EH (cell line): ENCODE data around the gene SEC31A.

Experiments used
- DNase-seq: peaks from one replicate; pipeline ENCODE4 v3.0.0-alpha.2; 2015; ENCODE audit warnings: low read depth

The SEC31A gene

GRCh38 chr4:82797405-82798111, 93.4 kb downstream of the SEC31A start:
- DNase-seq, result peak; percentile 45

DNA sequence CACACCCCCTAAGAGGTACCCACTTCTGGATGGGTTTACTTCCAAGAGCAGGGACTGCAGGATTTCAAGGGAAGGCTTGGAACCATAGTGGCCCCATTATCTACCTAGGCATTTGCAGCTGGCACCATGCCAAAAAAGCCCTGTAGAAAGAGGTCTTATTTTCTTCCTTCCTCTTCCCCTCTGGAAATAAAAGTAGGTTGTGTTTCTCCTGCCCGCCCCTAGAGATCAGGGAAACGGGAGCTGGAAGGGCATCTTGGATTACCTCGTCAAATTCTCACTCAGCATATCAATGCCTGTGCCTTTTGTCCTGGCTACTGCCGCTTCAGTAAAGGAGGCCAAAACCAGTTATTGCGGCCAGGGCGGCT, 93.9 kb downstream of the SEC31A start:
- DNase-seq, result peak; percentile 30

DNA sequence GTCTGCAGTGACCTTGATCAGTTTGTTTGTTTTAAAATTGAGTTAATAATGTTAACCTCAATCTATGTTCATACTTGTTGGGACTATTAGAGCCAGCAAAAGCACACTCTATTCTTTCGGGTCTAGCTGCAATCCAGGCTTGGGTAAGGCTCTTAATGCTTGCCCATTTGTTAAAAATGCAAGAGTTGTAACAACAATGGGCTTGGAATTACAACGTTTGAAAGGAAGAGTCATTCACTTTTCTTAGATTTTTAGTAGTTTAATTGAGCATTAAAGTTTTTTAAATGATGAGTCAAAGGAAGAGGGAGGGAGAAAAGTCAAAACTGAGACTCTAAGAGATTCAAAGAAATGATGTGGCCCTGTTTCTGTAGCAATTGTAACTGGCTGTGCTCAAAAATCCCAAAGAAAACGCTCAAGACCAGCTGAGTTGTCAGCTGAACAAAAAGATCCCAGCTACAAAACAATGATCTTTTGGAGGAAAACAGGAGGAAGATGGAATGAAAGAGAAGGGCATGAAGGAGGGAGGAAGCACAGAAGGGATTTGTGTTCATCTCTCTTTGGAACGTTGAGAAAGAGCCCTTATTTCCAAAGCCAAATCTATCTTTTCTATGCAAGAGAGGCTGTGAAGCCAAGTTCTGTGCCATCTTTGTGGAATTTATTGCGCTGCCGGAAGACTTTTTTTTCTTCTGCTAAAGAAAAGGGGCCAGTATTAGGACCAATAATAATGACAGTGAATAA, 97.9 kb downstream of the SEC31A start:
- DNase-seq, result peak; percentile 70

- DNase-seq, result no peak
Observed at GRCh38 chr4:82791179-82791578, 99.8 kb downstream of the SEC31A start.

DNA sequence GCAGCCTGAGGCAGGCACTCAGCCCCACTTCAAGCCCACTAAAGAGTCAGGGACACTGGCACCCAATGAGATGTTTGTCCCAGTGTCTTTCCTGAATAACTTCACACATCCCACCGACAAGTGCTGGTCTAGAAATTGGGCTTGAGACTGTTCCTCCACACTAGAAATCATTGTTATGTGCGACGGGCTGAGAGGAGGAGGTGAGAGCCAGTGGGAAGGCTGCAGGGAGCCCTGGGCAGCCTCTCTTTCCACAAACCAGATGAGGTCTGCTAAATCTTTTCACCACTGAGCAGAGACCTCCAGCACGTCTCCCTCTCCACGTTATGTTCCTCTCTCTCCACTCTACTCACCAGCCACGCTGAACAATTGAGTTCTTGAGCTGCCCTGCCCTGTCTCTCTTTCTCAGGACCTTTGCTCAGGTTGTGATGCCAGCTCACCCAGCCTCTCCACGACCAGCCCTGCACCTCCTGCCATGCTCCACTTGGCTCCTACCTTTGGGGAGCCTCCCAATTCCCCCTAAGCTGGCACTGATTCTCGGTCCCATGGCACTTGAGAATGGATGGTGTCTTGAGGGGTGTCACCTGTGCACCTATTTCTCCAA, 100.8 kb downstream of the SEC31A start:
- no peak for DNase-seq

DNA sequence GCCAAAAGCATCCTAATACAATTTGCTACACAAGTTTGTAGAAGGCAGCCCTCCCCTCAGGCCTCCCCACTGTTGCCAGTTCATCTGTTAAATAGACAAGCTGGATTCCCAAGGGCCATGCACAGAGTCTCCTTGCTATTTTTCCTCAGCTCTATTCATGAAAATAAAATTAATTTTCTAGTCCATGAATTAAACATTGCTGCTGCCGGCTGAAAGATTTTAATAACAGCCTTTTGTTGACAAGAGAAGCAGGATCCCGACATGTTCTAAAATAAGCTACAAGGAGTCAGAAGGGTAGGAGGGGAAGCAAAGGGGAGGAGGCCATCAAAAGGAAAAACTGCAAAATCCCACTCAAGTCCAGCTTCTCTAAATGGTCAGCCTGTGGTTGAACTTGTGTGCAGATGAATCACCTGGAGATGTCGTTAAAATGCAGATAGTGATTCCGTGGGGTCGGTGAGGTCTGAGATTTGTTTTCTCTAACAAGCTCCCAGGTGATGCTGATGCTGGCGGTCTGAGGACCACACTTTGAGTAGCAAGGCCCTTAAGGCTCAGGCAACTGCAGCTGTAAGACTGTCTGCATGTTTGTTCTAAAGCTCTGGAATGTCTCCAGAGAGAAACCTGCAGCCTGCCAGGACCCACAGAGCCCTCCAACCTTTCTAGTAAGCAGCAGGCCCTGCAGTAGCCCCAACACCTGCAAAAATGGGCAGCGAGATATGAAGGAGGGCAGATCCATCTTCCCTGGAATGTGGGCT, 101.8 kb downstream of the SEC31A start:
- no peak for DNase-seq

GRCh38 chr4:82787342-82787741, 103.6 kb downstream of the SEC31A start:
- peak; percentile 46 for DNase-seq

DNA sequence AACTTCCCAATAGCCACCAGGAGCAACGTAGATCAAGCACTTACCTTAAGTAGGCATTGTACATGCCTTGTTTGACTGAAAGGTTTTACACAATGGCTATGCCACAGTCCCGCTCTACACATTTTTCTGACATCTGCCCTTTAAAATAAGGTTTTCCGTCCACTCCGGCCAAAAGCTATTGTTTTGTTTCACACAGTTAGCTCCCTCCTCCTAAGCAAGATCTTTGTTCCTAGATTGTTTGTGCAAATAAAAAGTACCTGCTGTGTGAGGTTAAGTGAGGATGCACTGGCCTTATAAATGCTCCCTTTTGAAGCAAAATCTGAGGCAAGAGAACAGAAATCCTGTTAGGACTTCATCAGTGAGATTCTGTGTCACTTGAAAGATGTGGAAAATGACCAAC, 104.1 kb downstream of the SEC31A start:
- DNase-seq, result no peak

- DNase-seq, result peak; percentile 95
Observed at GRCh38 chr4:82785611-82786400, 105.1 kb downstream of the SEC31A start.

DNA sequence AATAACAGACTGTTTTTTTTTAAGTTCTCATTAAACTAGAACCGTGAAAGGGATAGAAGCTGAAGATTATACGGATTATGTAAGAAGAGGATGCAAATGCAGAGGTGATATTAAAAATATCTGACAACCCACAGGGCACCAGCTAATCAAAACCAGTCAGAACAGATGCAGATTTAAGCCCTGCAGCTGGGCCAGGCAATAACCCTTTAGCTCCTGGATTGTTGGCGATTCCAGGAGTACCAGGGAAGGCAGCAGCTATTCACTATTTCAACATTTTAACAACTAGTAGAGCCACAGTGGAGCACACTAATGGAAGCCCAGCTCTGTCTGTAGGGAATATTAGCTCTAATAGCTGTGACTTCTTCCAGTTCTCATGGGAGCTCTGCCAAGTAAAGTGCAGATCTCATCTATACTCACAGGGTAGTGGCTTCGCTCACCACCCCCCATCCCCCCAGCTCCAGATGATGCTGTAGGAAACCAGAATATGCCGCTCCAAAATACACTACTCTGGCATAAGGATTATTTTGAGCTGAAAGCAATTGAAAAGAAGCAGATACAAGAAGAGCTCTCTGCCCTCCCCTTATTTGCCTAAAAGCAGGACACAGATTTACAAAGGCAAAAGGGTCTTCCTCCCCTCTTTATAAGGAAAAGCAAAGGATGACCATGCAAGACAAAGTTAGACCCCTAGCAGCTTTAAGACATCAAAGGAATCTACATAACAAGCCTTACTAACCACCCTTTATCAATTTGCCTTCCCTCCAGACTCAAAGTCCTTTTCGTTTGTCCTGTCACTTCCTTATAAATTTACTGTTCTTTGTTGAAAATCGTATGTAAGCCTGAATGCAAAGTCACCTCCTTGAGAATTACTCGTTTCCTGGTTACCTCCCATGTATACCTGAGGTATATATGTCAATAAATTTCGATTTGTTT, 106.0 kb downstream of the SEC31A start:
- DNase-seq, result peak; percentile 87

- DNase-seq, result no peak
Observed at GRCh38 chr4:82782626-82783345, 108.2 kb downstream of the SEC31A start.

- peak; percentile 71 for DNase-seq
Observed at GRCh38 chr4:82780752-82781231, 110.2 kb downstream of the SEC31A start.

DNA sequence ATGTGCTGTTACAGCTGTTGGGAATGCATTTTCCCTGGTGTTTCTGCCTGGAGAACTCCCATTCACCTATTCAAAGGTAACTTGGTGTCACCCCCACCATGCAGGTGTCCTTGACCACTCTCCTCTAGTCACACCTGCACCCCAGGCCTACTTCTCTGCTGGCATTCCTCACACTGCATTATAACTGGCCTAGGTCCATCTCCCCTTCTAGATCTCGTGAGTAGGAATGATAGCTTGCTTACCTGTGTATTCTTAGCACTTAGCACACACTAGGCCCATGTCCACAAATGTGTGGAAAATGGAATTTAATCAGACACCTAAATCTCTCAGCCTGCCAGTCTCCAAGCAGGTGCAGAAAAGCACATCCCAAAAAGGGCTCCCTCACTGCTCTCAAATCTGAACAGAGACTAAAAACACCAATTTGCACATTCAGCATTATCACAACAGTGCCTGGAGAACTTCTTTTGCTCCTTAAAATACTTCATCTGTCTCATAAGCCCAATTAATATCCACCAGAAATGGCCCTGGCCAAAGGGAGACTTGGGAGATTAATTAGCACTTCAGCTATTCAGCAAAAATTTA, 110.7 kb downstream of the SEC31A start:
- no peak for DNase-seq

GRCh38 chr4:82779032-82779431, 111.9 kb downstream of the SEC31A start:
- DNase-seq, result peak; percentile 27

DNA sequence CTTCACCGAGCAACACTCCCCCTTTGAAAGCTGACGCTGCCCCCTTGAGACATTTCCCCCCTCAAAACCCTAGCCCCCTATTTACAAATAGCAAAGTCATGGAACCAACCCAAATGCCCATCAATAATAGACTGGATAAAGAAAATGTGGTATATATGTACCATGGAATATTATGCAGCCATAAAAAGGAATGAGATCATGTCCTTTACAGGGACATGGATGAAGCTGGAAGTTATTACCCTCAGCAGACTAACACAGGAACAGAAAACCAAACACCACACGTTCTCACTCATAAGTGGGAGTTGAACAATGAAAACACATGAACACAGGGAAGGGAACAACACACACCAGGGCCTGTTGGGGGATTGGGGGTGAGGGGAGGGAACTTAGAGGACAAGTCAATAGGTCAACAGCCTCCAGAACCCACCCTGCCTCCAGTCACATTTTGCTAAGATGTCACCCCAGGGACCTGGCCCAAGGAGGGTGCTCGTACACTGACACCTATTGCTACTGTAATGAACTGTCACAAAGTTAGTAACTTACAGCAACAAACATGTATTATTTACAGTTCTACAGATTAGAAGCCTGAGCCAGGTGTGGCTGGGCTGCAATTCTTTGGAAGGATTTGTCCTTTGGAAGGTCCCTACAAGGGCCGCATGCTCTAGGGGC, 113.0 kb downstream of the SEC31A start:
- DNase-seq, result no peak

- peak; percentile 88 for DNase-seq
Observed at GRCh38 chr4:82776925-82777542, 113.9 kb downstream of the SEC31A start.

DNA sequence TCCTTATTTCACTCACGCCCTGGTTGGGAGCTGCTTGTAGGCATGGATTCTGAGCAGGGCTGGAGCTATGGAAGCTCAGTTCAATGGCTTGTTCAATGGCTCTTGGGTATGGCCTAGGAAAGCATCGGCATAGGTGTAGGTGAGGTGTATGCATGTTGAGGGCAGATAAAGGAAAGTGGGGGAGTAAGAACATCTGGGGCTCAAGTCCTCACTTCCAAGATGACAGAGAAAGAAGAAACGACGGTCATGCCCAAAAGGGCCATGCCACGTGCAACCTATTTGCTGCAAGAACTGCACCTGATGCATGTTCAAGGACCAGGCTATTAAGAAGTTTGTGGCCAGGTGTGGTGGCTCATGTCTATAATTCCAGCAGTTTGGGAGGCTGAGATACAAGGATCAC, 115.7 kb downstream of the SEC31A start:
- DNase-seq, result no peak

GRCh38 chr4:82774711-82775171, 116.2 kb downstream of the SEC31A start:
- peak; percentile 90 for DNase-seq
